GM12878 (cell line): Measurements from ENCODE around the gene FCHSD2.

ENCODE experiments used
- EP300 ChIP-seq, 2 experiments: fragments of 150-350 bp in 1 of 2; IDR thresholded peaks; 2 replicates each; pipeline ENCODE4 v1.6.1; 2011 to 2012; ENCODE audit warnings: low read depth in 2 of 2, low read length in 2 of 2, borderline replicate concordance in 1 of 2, improper control_type of control experiment in 1 of 2, inconsistent platforms in 1 of 2; ENCODE audit not compliant: control insufficient read depth in 1 of 2
- ETV6 ChIP-seq, 2 experiments: fragments of 450-650 bp in 1 of 2; IDR thresholded peaks in 1 of 2; conservative IDR thresholded peaks in 1 of 2; 2 replicates each; pipeline ENCODE4 v1.6.1; 2014; ENCODE audit warnings: antibody characterized with exemption in 1 of 2, borderline replicate concordance in 1 of 2, low read depth in 1 of 2, mild to moderate bottlenecking in 1 of 2, moderate library complexity in 1 of 2
- POLR2A ChIP-seq: IDR thresholded peaks from 2 replicates; pipeline ENCODE4 v1.6.1; 2011; ENCODE audit warnings: low read depth, mild to moderate bottlenecking, low read length
- TAF1 ChIP-seq: IDR thresholded peaks from 2 replicates; pipeline ENCODE4 v1.6.1; 2011; ENCODE audit warnings: mild to moderate bottlenecking, low read depth, low read length, borderline replicate concordance
- TCF7 ChIP-seq: IDR thresholded peaks from 2 replicates; pipeline ENCODE4 v1.6.1; 2014; ENCODE audit warnings: antibody characterized with exemption, borderline replicate concordance
- TF ChIP-seq, protein P1 (sequence below), 3 experiments: IDR thresholded peaks in 2 of 3; conservative IDR thresholded peaks in 1 of 3; 2 replicates each; pipeline ENCODE4 v1.5.1; 2011; ENCODE audit warnings: low read depth in 3 of 3, low read length in 3 of 3, mild to moderate bottlenecking in 3 of 3, control low read depth in 2 of 3, moderate library complexity in 2 of 3, inconsistent platforms in 1 of 3, mixed read lengths in 1 of 3; ENCODE audit not compliant: control insufficient read depth in 2 of 3, insufficient read depth in 1 of 3; ENCODE audit errors: extremely low read depth in 1 of 3
- TF ChIP-seq, protein P2 (sequence below): fragments of 450-650 bp; IDR thresholded peaks from 2 replicates; pipeline ENCODE4 v1.6.1; 2017; ENCODE audit warnings: antibody characterized with exemption, mild to moderate bottlenecking, moderate library complexity
- TF ChIP-seq, protein P3 (sequence below): fragments of 450-650 bp; formaldehyde crosslinking; IDR thresholded peaks from 2 replicates; pipeline ENCODE4 v1.4.0; 2020; ENCODE audit warnings: mild to moderate bottlenecking, moderate library complexity
- TF ChIP-seq, protein P4 (sequence below): fragments of 450-650 bp; IDR thresholded peaks from 2 replicates; pipeline ENCODE4 v1.6.1; 2016; ENCODE audit warnings: mild to moderate bottlenecking

DNA sequence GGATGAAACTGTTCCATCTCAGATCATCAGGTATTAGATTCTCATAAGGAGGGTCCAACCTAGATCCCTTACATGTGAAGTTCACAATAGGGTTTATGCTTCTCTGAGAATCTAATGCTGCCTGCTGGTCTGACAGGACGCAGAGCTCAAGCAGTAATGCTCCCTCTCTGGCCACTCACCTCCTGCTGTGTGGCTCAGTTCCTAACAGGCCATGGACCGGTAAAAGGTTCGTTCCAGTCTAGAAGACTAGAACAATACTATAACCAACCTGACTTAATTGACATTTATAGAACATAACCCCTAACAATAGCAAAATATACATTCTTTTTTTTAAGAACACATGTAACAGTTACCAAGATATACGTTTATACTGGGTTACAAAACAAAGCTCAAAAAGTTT is 282.1 kb downstream of the FCHSD2 start:
- TF ChIP-seq, protein P1, sequence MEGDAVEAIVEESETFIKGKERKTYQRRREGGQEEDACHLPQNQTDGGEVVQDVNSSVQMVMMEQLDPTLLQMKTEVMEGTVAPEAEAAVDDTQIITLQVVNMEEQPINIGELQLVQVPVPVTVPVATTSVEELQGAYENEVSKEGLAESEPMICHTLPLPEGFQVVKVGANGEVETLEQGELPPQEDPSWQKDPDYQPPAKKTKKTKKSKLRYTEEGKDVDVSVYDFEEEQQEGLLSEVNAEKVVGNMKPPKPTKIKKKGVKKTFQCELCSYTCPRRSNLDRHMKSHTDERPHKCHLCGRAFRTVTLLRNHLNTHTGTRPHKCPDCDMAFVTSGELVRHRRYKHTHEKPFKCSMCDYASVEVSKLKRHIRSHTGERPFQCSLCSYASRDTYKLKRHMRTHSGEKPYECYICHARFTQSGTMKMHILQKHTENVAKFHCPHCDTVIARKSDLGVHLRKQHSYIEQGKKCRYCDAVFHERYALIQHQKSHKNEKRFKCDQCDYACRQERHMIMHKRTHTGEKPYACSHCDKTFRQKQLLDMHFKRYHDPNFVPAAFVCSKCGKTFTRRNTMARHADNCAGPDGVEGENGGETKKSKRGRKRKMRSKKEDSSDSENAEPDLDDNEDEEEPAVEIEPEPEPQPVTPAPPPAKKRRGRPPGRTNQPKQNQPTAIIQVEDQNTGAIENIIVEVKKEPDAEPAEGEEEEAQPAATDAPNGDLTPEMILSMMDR (IDR thresholded peaks at IDR 0.05 in 2 of 3, conservative IDR thresholded peaks at IDR 0.05 in 1 of 3; ENCODE audit: control insufficient read depth in 2 of 3, extremely low read depth in 1 of 3, insufficient read depth in 1 of 3, low read depth in 3 of 3, low read length in 3 of 3) = no peak
- no peak for TF ChIP-seq ETV6 (conservative IDR thresholded peaks at IDR 0.05 in 1 of 2, IDR thresholded peaks at IDR 0.05 in 1 of 2; ENCODE audit: borderline replicate concordance in 1 of 2, low read depth in 1 of 2)
- TF ChIP-seq, protein P2, sequence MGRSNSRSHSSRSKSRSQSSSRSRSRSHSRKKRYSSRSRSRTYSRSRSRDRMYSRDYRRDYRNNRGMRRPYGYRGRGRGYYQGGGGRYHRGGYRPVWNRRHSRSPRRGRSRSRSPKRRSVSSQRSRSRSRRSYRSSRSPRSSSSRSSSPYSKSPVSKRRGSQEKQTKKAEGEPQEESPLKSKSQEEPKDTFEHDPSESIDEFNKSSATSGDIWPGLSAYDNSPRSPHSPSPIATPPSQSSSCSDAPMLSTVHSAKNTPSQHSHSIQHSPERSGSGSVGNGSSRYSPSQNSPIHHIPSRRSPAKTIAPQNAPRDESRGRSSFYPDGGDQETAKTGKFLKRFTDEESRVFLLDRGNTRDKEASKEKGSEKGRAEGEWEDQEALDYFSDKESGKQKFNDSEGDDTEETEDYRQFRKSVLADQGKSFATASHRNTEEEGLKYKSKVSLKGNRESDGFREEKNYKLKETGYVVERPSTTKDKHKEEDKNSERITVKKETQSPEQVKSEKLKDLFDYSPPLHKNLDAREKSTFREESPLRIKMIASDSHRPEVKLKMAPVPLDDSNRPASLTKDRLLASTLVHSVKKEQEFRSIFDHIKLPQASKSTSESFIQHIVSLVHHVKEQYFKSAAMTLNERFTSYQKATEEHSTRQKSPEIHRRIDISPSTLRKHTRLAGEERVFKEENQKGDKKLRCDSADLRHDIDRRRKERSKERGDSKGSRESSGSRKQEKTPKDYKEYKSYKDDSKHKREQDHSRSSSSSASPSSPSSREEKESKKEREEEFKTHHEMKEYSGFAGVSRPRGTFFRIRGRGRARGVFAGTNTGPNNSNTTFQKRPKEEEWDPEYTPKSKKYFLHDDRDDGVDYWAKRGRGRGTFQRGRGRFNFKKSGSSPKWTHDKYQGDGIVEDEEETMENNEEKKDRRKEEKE = no peak
- TF ChIP-seq TAF1 = no peak
- TF ChIP-seq, protein P3, sequence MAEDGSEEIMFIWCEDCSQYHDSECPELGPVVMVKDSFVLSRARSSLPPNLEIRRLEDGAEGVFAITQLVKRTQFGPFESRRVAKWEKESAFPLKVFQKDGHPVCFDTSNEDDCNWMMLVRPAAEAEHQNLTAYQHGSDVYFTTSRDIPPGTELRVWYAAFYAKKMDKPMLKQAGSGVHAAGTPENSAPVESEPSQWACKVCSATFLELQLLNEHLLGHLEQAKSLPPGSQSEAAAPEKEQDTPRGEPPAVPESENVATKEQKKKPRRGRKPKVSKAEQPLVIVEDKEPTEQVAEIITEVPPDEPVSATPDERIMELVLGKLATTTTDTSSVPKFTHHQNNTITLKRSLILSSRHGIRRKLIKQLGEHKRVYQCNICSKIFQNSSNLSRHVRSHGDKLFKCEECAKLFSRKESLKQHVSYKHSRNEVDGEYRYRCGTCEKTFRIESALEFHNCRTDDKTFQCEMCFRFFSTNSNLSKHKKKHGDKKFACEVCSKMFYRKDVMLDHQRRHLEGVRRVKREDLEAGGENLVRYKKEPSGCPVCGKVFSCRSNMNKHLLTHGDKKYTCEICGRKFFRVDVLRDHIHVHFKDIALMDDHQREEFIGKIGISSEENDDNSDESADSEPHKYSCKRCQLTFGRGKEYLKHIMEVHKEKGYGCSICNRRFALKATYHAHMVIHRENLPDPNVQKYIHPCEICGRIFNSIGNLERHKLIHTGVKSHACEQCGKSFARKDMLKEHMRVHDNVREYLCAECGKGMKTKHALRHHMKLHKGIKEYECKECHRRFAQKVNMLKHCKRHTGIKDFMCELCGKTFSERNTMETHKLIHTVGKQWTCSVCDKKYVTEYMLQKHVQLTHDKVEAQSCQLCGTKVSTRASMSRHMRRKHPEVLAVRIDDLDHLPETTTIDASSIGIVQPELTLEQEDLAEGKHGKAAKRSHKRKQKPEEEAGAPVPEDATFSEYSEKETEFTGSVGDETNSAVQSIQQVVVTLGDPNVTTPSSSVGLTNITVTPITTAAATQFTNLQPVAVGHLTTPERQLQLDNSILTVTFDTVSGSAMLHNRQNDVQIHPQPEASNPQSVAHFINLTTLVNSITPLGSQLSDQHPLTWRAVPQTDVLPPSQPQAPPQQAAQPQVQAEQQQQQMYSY (CRISPR knock-in tag) = no peak
- no peak for TF ChIP-seq POLR2A
- TF ChIP-seq EP300 (IDR thresholded peaks at IDR 0.05; ENCODE audit: borderline replicate concordance in 1 of 2, control insufficient read depth in 1 of 2, low read depth in 2 of 2, low read length in 2 of 2) = no peak
- no peak for TF ChIP-seq TCF7
- TF ChIP-seq, protein P4, sequence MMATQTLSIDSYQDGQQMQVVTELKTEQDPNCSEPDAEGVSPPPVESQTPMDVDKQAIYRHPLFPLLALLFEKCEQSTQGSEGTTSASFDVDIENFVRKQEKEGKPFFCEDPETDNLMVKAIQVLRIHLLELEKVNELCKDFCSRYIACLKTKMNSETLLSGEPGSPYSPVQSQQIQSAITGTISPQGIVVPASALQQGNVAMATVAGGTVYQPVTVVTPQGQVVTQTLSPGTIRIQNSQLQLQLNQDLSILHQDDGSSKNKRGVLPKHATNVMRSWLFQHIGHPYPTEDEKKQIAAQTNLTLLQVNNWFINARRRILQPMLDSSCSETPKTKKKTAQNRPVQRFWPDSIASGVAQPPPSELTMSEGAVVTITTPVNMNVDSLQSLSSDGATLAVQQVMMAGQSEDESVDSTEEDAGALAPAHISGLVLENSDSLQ = no peak
